ENCODE measurements around the gene ENAH.

- TF ChIP-seq CTCF (conservative IDR thresholded peaks at IDR 0.05; ENCODE audit: low read length) (no peak), EZH2phosphoT487 (IDR thresholded peaks at IDR 0.05; ENCODE audit: borderline replicate concordance) (no peak)
Measured at GRCh38 chr1:225479996-225480720, 172.8 kb downstream of the ENAH start.
